NB4 (cell line): ENCODE data around the gene ADO.
"Not testable (repeated sequence)": the region's sequence is repeated elsewhere in the genome, so short reads cannot be mapped to it uniquely, and the experiment has no call there.

Experiments
- DNase-seq: peaks from one replicate; pipeline ENCODE4 v3.0.0; 2010; ENCODE audit warnings: low read depth
- H3K4me3 ChIP-seq: one replicate; pipeline ENCODE4 v1.5.1; 2011; ENCODE audit warnings: mild to moderate bottlenecking, low read depth, low read length, moderate library complexity
- MYC ChIP-seq: IDR thresholded peaks from 2 replicates; pipeline ENCODE4 v1.6.1; 2011; ENCODE audit warnings: low read depth, low read length
- POLR2A ChIP-seq: IDR thresholded peaks from 2 replicates; pipeline ENCODE4 v1.6.1; 2011; ENCODE audit warnings: mild to moderate bottlenecking; ENCODE audit not compliant: insufficient read length; ENCODE audit errors: extremely low read depth
- TF ChIP-seq, protein P1 (sequence below): IDR thresholded peaks from 2 replicates; pipeline ENCODE4 v1.6.1; 2011; ENCODE audit warnings: low read depth, low read length
- TF ChIP-seq, protein P2 (sequence below): IDR thresholded peaks from one replicate; pipeline ENCODE4 v1.5.1; 2012; ENCODE audit warnings: low read depth, low read length

The ADO gene

DNA sequence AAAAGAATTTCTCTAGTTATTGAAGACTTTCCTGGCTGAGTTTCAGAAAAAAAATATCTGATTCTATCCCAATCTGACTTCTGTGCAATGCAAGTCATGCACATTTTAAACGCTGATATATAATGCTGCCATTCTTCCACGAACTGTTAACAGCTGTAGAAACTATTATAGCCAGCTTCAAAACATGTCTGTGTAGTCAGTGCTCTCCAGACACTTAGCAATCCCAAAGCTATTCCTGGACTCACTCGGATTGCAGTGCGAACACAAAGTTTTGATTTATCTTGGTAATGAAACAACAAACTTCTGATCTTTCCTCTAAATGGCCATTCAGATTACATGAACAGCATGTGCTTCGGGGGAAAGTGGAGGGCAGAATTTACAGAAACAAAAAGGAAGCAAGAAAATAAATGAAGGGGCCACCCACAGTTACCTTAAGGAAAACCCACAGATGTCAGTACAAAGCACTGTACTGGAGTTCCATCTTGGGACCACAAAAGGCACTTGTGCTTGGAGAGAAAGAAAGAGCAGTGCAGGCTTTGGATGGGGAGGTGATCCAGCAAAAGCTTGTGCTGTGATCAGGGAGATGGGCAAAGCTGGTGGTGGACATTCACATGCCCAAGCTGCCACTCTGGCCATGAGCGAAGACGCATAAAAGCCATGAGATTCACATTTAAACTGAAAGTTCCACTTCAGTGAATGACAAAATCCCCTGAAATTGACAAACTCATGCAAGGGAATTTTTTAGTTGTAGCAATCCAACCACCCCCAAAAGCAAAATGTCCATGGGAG lies 32.1 kb upstream of the ADO start:
- no peak overlapping the region for H3K4me3 ChIP-seq
- TF ChIP-seq, protein P1, sequence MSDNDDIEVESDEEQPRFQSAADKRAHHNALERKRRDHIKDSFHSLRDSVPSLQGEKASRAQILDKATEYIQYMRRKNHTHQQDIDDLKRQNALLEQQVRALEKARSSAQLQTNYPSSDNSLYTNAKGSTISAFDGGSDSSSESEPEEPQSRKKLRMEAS: no peak
- TF ChIP-seq POLR2A (no peak), MYC (no peak)
- TF ChIP-seq, protein P2, sequence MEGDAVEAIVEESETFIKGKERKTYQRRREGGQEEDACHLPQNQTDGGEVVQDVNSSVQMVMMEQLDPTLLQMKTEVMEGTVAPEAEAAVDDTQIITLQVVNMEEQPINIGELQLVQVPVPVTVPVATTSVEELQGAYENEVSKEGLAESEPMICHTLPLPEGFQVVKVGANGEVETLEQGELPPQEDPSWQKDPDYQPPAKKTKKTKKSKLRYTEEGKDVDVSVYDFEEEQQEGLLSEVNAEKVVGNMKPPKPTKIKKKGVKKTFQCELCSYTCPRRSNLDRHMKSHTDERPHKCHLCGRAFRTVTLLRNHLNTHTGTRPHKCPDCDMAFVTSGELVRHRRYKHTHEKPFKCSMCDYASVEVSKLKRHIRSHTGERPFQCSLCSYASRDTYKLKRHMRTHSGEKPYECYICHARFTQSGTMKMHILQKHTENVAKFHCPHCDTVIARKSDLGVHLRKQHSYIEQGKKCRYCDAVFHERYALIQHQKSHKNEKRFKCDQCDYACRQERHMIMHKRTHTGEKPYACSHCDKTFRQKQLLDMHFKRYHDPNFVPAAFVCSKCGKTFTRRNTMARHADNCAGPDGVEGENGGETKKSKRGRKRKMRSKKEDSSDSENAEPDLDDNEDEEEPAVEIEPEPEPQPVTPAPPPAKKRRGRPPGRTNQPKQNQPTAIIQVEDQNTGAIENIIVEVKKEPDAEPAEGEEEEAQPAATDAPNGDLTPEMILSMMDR: no peak
- no peak for DNase-seq

DNA sequence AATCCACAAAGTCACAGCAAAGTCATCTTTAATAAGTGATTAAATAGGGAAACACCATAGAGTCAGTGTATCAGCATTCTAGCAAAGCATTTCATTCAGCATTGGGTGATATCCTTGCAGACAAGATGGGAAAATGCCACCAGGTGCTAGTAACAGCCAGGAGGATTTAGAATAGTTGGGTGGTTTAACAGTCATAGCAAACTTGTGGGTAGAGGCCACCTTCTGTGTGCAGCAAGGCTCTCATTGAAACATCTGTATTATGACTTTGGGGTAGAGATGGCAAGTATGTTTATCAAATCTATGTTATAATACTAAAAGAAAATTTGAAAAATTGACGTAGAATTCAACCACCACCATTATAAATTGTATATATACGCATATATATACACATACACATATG lies 26.4 kb upstream of the ADO start:
- TF ChIP-seq POLR2A (no peak), MYC (no peak)
- TF ChIP-seq, protein P2: no peak
- TF ChIP-seq, protein P1: no peak
- DNase-seq: no peak
- H3K4me3 ChIP-seq: no peak overlapping the region

DNA sequence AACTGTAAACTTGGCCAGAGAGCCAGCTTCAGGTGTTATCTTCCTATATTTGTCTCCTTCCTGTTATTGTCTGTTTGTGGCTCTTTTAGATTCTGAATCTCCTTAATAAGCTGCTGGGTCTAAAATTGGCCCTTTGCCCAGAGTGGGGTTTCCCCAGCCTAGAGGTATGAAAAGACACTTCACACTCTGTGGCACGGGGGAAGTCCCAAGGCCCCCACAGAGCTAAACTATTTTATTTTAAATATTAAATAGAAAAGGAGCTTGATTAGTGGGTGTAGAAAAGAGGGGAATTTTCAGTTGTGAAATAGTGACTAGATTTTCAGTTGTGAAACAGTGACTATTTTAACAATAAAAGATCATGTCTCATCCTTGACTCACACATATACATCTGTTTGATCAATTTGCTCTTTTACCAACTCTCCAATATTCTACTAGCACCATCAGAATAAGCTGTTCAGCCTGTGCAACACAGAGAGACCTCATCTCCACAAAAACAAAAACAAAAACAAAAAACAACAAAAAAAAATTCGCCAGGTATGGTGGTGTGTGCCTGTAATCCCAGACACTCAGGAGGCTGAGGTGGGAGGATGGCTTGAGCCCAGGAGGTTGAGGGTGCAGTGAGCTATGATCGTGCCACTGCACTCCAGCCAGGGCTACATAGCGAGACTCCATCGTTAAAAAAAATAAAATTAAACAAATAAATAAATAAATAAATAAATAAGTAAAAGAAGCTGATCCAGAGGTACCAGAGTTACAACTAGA lies 24.9 kb upstream of the ADO start:
- TF ChIP-seq, protein P2: no peak
- TF ChIP-seq MYC (no peak), POLR2A (no peak)
- TF ChIP-seq, protein P1: no peak
- peak; percentile 25 for DNase-seq
- H3K4me3 ChIP-seq: no peak overlapping the region

DNA sequence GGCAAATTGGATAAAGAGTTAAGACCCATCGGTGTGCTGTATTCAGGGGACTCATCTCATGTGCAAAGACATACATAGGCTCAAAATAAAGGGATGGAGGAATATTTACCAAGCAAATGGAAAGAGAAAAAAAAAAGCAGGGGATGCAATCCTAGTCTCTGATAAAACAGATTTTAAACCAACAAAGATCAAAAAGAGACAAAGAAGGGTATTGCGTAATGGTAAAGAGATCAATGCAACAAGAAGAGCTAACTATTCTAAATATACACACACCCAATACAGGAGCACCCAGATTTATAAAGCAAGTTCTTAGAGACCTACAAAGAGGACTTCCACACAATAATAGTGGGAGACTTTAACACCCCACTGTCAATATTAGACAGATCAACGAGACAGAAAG lies 20.0 kb upstream of the ADO start:
- not testable (repeated sequence) for H3K4me3 ChIP-seq, DNase-seq

DNA sequence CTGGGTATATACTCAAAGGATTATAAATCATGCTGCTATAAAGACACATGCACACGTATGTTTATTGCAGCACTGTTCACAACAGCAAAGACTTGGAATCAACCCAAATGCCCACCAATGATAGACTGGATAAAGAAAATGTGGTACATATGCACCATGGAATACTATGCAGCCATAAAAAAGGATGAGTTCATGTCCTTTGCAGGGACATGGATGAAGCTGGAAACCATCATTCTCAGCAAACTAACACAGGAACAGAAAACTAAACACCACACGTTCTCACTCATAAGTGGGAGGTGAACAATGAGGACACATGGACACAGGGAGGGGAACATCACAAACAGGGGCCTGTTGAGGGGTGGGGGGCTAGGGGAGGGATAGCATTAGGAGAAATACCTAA lies 16.2 kb upstream of the ADO start:
- H3K4me3 ChIP-seq, DNase-seq: not testable (repeated sequence)

DNA sequence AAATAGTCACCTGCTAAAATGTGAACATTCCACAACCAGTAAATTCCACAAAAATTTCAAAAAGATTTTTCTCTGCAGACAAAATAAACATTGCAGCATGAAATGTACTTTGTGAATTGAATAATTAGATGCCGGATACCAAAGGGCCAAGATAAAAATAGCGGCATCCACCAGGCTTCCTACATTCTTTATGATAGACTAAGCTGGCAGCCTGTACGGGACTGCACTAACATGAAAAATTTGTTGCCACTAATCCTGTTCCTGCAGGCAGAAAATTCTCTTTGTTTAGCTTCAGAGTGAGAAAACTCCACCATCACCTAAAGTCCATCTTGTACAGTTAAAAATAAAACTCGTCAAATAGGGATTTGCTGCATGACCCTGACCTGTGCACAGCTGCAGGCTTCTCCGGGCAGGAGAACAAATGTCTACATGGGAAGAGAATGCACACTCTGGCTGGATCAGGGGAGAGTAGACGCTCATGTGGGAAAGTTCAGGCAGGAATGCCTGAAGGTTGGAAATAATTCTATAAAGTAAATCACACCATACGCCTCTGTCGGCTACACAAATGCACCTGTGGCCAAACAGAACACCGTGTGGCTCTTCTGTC lies 15.6 kb upstream of the ADO start:
- H3K4me3 ChIP-seq: no peak overlapping the region
- TF ChIP-seq, protein P1: no peak
- TF ChIP-seq, protein P2: no peak
- TF ChIP-seq MYC (no peak), POLR2A (no peak)
- DNase-seq: no peak
